Activated CD8-positive, alpha-beta memory T cell treated with anti-CD3 and anti-CD28 coated beads for 24 hours (primary cell): Measurements from ENCODE around the gene PRL.

Experiments
- DNase-seq: peaks from one replicate; pipeline ENCODE4 v3.0.0-alpha.2; 2020

PRL gene

DNA sequence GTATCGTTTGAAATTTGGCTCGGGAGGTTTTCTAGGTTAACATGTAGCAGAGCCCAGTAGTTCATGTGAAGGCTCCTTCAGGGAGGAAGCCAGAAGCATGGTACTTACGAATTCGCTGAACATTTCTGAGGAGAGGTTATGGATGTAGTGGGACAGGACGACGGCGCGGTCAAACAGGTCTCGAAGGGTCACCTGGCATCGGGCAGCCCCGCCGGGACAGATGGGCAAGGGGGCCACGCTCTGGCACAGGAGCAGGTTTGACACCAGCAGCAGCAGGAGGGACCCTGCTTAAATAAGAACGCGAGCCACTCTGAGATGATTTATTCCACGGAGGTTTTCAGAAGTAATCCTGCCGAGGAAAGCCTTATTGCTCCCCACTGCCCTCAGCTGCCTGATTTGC, 2.5 kb downstream of the PRL start:
- DNase-seq, result no peak

DNA sequence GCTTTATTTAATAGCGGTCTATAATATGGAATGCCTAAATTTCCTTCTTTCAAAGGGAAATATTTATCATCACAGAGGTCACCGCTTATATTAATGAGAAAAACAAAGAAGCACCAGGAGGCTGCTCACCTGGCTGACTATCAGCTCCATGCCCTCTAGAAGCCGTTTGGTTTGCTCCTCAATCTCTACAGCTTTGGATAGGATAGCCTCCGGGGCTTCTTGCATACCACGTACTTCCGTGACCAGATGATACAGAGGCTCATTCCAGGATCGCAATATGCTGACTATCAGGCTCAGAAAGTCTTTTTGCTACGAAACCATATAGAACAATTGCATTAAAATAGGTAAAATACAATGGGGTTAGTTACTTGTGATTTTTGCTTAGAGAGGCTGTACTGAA, 6.8 kb downstream of the PRL start:
- DNase-seq, result no peak

DNA sequence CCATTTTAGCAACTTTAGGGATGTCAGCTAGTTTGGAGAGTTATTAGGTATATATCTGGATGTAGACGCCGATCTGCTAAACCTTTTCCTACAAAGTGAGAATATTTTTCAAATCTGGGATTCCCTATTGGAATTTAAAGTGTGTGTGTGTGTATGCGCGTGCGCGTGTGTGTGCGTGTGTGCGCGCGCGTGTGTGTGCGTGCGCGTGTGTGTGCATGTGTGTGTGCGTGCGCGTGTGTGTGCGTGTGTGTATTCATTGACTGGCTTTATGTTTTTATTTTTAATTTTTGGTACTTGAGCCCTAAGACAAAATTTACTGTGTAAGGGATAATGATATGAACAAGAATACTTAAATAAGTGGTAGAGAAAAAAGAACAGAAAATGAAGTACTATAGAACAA, 8.1 kb downstream of the PRL start:
- DNase-seq, result no peak

DNA sequence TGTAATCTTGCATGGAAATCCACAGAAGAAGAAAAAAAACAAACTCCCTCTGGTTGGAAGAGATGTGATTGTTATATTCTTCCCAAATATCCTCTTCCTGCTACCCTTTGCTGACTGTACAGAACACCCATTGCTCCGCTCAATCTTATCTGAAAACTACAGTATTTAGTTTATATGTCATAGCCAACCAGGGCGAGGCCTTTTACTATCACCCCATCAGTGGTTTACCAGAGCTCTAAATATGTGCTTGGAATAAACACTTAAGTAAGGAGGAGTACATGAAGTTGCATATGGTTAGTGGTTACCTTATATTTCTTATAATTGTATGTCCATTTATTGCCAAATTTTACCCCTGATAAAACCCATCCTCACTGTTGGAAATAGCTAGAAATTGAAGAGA, 12.2 kb downstream of the PRL start:
- no peak for DNase-seq

DNA sequence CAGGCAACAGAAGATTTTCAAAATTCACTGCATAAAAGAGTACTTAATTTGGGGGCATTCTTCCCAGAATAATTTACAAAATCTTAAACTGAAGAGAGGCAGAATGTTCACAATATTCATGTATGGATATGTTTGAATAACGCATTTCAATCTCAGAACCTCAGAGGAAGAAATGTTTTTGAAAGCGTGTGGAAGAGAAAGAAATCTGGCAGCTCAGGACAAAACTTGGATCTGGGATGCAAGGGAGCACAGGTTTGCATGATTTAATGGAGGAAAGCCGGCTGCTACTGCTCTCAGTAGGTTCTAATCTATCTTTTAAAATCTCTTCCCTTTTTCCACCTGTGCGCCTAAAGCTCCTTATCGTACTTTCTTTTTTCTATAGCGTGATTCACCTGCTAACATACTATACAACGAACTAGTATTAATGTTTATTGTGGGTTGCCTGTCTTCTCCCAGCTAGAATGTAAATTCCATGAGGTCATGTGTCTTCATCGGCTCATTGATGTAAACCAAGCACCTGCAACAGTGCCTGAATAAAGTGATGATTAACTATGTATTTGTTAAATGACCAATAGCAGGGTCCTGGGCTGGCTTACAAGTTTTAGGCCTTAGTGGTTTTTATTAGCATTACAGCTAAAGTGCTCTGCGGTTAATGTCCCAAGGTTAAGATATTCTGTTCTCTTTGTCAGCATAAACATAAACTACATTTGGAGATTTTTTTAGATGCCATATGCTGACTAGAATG, 15.3 kb downstream of the PRL start:
- DNase-seq, result no peak

DNA sequence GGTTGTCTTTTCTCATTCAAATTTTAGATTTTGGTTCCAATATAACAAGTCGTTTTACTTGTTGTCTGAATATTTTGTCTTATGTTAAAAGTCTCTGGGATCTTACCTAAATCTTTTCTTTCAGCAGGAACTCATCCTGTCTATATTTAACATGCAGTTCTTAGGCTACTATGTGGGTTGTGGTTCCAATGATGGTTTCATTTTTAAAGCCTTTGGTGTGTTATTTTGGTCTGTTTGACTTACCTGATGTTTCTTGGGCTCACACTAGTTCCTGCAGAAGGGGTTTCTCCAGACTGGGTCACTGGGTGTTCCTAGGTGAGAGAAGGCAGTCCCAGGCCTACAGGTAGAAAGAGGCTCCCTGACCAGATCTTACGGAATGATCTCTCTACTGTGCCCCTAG, 17.4 kb downstream of the PRL start:
- no peak for DNase-seq

DNA sequence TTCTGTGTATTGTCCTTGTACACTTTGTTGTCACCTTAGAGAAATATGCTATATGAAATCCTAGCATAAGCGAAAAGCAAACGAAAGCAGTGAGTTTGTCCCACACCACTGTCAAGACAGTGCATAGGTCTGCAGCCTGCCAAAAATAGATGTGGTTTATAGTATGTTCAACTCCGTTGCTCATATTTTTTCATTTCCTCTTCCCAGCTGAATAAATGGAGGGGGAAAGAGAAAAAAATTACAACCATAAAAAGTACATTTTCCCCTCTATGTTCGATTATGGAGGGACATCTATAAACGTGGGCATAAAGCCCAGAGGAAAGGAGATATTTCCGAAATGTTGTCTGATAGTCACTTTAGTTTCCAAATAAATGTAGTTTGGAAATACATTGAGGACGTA, 25.8 kb downstream of the PRL start:
- DNase-seq, result no peak

DNA sequence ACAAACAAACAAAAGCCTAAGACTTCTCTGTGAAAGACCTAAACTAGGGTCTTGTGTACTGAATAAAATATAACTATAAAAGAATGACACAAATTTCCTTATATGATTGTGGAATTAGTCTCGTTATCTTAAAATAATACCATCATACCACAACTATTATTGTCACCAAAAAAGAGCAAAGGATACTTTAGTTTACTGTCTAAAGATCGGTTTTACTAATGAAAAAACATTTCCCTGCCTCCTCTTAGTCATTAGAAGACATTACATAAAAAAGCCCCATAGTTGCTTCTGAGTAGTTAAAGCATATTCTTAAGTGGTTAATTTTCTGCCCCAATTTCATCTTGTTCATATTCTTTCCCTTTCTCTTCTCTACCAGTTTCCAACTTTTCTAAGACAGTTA, 33.1 kb downstream of the PRL start:
- no peak for DNase-seq

DNA sequence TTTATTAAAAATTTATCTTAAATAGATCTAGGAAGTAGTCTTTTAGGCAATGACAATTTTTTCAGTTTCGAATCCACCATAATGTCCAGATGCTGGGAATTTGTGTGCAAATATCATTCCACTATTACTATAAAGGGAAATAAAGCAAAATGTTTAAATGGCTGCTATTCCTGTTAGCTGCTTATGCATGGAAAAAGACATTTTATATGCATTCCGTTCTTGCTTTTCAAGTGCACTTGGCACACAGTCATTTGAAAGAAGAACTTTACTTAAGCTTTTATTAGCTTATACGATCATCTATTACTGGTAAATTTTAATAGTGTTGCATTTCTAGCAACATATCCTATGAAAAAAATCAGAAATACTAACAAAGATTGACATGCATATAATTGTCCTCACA, 42.0 kb downstream of the PRL start:
- no peak for DNase-seq

DNA sequence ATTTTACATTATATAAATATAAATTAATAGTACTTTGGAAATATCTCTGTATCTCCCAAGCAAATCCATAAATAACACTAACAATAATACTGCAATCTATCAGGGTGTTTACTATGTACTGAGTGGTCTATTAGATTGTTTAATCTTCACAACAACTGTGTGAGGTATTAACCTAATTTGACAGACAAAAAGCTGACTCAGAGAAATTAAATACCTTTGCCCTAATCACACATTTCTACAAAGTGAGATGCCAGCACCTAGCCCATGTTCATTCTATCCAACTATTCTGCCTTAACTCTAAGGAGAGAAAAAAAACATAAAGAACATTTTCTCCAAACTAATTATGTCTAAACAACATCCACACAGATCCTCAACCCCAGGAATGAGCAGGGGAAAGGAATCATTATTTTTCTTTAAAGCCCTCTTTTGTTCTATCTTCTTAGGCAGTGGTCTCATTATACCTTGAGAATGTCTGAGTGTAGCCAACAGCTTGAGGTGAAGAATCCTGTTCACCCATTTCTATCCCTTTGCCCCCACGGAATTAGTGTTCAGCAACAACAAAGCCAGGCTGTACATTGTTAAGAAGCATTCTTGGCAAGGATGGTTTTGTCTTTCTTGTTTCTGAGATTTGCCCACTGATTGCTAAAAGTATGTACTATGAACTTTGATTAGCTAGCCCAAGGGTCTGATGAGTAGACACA, 42.7 kb downstream of the PRL start:
- no peak for DNase-seq

DNA sequence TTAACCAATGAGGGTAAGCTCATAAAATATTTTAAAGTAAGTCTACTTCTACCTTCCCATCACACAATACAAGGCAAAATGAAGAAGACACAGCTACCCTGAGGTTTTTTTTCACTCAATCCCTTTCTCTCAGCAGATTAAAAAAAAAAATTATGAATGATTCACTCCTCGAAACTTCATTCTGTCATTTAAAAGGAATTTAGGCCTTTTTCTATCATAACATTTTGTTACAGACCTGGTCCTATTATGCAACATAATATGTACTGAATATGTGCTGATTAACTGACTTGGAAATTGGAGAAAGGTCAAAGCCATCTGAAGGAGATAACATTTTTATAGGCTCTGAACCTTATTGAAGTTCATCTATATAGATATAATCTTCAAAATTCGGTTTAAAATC, 45.5 kb downstream of the PRL start:
- no peak for DNase-seq

DNA sequence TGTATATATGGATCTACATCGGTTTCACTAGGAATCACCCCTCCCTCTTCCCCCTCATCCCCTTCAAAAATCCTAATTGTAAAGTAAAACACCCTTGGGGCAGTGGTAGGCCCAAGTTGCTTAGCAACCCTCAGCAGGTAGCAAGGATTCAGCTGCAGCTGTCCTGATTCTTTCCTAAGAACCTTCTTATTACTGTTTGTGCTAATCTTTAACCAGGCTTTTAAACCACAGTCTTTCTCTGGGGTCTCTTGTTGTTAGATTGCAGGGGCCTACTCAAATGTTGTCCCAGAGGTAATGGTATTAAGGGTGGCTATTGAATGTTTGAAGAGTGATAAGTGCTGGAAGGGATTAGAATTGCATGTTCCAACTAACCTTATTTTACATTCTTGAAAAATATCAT, 46.4 kb downstream of the PRL start:
- DNase-seq, result no peak

DNA sequence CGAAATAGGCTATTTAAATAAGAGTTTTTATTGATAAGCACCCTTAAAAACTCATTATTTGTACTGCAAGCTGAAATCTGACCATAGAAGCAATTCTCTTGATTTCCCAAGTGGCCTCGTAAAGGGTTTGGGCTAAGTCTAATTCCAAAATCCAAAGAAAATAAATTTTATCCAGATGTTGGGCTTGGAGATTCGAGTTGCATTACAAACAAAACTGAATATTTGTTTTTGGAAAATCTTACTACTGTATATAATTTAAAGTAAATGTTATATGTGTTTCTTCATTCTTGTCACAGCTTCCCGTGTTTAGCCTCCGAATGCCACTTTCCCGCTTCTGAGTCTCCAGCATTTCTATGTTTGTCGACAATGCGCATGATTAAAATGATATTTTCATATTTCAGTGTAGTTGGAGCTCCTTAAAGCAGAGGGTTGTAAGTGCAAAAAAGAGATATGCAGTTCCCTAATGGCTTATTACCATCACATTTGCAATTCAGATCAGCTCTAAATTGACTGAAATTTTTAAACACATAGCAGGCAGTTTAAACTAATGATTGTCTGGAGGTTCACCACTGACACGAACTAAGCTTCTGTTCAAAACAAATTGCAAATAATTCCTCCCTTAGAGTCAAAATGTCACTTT, 47.0 kb downstream of the PRL start:
- no peak for DNase-seq

DNA sequence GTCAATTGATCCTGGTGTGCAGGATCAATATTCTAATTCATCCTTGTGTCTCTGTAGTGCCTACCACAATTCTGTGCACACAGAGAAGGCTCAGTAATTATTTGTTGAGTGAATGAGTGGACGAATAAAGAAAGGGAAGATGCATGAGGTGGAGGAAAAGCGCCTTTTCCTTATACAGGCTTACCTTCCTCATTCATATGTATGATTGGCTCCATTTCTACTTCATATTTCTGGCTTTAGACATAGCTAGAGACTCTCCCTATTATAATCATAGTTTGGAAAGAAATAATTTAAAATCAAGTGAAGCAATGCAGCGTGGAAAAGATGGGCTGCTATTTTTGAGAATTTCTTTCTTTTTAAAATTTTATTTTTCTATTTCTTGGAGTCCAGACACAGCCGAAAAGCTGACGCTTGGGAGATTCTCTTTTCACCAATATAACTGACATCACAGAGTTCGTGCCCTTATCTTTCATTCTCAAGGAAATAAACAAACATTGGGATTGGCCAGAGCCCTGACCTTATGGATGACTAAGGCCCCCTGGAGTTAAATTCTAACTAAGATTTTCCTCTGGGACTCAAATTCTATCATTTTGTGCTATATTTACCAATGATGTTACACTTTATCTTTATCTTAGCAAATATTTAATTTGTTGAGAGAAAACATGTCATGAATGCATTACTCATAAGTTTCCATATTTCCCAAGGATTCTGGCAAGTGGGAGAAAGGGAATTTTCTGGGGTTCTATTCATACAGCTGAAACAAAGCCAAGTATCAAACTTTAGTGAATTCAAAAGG, 48.1 kb downstream of the PRL start:
- no peak for DNase-seq

DNA sequence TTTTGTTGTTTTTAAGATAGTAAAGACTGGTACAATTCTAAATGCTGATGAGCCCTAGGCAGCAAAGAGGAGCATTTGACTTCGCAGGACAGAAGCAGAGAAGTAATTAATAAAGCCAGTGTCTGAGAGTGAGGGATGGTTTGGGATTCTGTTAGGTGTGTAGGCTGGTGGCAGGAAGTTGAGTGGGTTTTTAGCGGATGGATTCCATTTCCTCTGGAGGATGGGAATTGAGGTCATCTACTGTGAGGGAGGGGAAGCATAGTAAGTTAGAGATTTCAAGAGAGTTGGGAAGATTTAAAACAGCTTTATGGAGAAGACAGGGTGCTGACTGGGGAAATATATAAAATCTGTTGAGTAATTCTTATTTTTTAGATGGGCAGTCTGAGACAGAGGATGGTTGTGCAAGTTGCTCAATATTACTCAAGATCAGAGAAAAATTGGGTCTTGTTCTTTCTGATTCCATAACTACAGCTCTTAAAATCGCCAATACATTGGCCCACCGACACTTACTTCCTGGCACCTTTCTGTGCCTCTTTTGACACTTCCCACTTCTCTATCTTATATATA, 48.8 kb downstream of the PRL start:
- DNase-seq, result no peak

DNA sequence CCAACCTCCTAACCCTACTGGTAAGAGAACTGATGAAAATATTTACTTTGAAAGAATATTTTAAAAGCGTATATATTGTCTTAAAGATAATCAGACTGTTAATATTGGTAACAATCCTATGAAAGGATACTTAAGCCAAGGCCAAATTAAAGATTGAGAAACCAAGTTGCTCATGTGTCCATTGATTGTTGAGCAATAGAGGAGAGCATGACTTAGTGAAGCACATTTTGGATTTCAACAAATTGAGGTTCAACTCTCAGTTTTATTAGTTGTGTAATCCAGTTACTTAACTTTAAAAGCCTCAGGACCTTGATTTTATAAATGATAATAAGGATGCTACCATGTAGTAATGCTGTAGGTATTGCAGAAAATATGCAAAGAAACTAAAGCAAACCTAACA, 56.8 kb downstream of the PRL start:
- DNase-seq, result no peak

DNA sequence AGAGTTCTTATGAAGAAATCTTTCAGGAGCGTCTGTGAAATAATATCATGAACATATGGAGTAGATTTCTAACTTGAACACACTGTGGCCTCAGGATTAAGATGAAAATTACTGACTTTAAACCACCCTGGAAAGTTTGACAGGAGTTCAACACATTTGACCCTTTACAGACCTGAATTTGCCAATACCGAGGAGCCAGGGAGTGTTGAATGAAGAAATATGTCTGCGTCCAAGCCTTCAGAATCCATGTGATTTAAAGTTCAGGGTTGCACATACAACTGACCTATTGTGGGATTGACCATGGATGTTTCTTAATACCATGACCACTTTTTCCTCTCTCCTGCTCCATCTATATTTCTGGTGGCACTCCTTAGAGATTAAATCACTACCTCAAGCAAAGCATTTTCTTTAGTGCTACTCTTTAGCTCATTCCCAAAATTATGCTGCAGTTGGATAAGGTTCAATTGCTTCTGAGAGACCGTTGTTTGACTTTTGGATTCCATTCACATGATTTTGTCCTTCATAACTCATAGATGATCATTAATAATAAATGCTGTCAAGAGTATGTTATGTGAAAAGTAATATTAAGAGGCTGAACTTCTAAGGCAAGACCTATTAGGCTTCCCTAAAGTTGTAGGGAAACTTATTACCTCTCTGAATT, 57.4 kb downstream of the PRL start:
- no peak for DNase-seq

DNA sequence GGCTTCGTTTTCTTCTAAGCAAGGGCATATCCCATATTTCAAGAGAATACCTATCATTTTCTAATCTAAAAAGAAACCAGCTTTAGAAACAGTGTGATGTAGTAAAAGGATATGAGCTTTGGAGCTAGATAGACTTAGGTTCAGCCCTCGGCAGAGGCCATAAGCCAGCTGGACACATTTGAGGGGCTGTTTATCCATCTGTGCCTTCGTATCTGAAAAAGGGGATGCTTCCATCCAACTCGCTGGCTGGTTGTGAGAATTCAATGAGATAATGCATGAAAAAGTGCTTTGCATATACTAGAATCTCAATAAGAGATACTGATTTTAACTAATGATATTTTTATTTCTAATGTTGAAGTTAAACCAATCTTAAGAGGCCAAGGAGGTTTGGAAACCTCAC, 58.0 kb downstream of the PRL start:
- no peak for DNase-seq

DNA sequence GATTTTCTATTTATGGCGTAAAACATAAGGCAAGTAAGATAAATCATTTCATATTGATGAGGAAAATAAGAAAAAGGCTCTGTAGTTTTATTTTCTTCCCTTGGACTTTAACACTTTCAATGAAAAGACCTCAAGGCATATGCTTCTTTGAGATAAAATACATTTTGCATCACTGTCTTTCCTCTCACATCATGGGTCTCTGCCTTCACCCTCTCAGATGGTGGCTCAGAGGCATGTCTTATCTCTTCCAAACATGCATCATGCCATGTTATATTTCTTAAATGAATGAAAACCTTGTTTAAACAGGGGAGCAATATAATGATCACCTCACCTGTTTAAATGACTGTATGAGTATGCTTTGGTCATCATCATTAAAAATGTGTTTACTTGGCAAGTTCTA, 59.3 kb downstream of the PRL start:
- no peak for DNase-seq
